WERI-Rb-1 (cell line): ENCODE results near the gene RNF208.
"Not testable (repeated sequence)": the region's sequence is repeated elsewhere in the genome, so short reads cannot be mapped to it uniquely, and the experiment has no call there.

ENCODE experiments used
- DNase-seq: peaks from one replicate; pipeline ENCODE4 v3.0.0-alpha.2; 2020
- H3K27ac ChIP-seq: fragments of 250-450 bp; sonication (Bioruptor Pico); 2 replicates; pipeline ENCODE4 v1.5.1; 2020; ENCODE audit warnings: mild to moderate bottlenecking, moderate library complexity
- H3K27me3 ChIP-seq: fragments of 250-450 bp; sonication (Bioruptor Pico); 2 replicates; pipeline ENCODE4 v1.5.1; 2021; ENCODE audit warnings: mild to moderate bottlenecking, low read depth, moderate library complexity; ENCODE audit not compliant: insufficient read depth, severe bottlenecking
- H3K36me3 ChIP-seq: fragments of 250-450 bp; sonication (Bioruptor Pico); 2 replicates; pipeline ENCODE4 v1.5.1; 2020; ENCODE audit warnings: mild to moderate bottlenecking, moderate library complexity
- H3K4me3 ChIP-seq: 2 replicates; pipeline ENCODE4 v1.5.1; 2011; ENCODE audit warnings: low read depth, mild to moderate bottlenecking, control low read depth, low read length
- H3K9me3 ChIP-seq: fragments of 250-450 bp; sonication (Bioruptor Pico); 2 replicates; pipeline ENCODE4 v1.5.1; 2021; ENCODE audit warnings: mild to moderate bottlenecking, moderate library complexity; ENCODE audit not compliant: severe bottlenecking
- TF ChIP-seq, protein P1 (sequence below): IDR thresholded peaks from 2 replicates; pipeline ENCODE4 v1.5.1; 2011; ENCODE audit warnings: low read depth, mild to moderate bottlenecking, control low read depth, inconsistent platforms, low read length

The RNF208 gene

GRCh38 chr9:137240318-137240840 is 18.3 kb upstream of the RNF208 start:
- Histone ChIP-seq H3K9me3 (no peaks in the 10 kb centered on the region), H3K27me3 (no peaks in the 10 kb centered on the region), H3K36me3 (peaks cover 23% of the 10 kb centered on the region), H3K4me3 (peak overlapping the region; percentile 63), H3K27ac (peak overlapping the region; percentile 95)
- no peak for DNase-seq
- TF ChIP-seq, protein P1, sequence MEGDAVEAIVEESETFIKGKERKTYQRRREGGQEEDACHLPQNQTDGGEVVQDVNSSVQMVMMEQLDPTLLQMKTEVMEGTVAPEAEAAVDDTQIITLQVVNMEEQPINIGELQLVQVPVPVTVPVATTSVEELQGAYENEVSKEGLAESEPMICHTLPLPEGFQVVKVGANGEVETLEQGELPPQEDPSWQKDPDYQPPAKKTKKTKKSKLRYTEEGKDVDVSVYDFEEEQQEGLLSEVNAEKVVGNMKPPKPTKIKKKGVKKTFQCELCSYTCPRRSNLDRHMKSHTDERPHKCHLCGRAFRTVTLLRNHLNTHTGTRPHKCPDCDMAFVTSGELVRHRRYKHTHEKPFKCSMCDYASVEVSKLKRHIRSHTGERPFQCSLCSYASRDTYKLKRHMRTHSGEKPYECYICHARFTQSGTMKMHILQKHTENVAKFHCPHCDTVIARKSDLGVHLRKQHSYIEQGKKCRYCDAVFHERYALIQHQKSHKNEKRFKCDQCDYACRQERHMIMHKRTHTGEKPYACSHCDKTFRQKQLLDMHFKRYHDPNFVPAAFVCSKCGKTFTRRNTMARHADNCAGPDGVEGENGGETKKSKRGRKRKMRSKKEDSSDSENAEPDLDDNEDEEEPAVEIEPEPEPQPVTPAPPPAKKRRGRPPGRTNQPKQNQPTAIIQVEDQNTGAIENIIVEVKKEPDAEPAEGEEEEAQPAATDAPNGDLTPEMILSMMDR, result 0 out of 2 replicates have a peak, but pooled peaks have one; percentile 13

DNA sequence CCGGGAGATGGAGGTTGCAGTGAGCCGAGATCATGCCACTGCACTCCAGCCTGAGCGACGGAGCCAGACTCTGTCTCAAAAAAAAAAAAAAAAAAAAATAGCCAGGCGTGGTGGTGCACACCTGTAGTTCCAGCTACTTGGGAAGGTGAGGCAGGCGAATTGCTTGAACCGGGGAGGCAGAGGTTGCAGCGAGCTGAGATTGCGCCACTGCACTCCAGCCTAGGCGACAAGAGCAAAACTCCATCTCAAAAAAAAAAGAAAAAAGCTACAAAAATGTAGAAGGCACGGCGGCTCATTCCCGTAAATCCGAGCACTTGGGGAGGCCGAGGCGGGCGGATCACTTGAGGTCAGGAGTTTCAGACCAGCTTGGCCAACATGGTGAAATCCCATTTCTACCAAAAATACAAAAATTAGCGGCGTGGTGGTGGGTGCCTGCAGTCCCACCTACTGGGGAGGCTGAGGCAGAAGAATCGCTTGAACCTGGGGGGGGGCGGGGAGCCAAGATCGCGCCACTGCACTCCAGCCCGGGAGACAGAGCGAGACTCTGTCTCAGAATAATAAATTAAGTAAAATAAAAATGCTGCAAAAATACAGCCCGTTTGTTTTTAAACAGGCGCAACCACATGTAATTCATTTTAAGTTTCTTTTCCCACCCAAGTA is 17.6 kb upstream of the RNF208 start:
- DNase-seq, result not testable (repeated sequence)
- peak overlapping the region; percentile 63 for H3K4me3 ChIP-seq

DNA sequence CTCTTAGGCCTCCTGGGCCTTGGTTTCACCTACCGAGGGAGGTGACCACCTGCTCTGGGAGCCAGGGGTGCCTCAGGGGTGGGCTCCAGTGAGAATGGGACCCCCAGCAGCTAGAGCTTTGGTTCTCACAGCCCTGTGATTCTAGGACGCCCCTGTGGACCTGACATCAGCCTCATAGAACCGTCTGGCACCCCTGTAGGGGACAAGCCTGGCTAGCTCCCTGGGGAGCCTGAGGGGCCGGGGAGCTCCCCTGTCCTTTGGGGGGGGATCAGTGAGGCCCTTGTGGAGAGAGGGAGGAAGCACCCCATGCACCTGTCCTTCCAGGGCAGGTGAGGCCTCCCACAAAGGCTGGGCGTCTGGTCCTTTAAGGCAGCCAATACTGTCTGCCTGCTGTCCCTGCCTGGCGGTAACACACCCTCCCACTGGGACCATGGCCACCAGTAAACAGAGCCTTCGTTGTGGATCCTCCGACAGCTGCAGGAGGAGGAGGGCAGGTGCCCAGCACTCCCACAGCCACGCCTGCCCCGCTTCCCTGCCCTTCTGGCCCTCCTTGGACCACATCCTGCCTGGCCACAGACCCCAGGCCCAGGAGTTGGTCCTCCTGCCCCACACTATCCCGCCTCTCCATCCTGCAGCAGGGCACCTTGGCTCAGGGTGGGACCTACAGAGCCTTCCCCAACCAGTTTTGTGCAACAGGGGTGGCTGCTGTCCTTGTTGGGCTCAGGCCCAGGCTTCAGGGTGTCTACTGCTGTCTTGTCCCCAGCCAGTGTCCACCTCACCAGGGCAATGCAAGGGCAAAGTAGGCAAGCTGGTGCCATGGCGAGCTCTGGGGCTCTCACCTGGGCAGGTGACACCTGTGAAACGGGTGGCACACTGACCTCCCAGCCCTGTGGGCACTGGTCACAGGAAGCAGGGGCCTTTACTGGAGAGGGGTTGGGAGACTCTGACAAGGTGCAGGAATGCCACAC is 16.0 kb upstream of the RNF208 start:
- no peak for DNase-seq
- H3K9me3 ChIP-seq, result no peaks in the 10 kb centered on the region
- peaks cover 15% of the 10 kb centered on the region for H3K36me3 ChIP-seq
- H3K27ac ChIP-seq, result no peak overlapping the region
- no peak overlapping the region for H3K4me3 ChIP-seq
- no peaks in the 10 kb centered on the region for H3K27me3 ChIP-seq
- TF ChIP-seq, protein P1, result no peak

More for the DNA sequence above, 17.6 kb upstream of the RNF208 start:
- Histone ChIP-seq H3K36me3 (peaks cover 23% of the 10 kb centered on the region), H3K27ac (peak overlapping the region; percentile 95)
- H3K27me3 ChIP-seq, H3K9me3 ChIP-seq: not testable (repeated sequence)

DNA sequence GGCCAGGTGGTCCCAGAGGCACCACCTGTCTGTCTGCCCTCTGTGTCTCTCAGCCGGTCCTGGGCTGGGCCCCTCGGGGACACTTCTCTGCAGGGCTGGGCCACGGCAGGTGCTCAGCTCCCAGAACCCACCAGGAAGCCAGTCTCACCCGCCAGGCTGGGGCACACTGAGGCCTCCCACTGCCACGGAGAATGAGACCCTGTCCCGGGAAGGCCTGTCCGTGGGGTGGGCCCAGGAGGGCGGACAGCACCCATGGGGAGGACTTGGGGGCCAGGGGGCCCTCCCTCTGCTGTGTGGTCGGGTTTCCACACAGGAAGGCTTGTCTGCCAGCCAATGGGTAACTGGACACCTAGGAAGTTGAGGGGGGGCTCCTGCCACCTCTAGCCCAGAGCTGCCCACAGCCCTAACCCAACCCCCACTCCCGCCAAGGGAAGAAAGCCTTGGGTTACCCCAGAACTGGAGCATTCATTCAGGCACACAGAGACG is 14.9 kb upstream of the RNF208 start:
- TF ChIP-seq, protein P1, result no peak
- no peaks in the 10 kb centered on the region for H3K27me3 ChIP-seq
- H3K4me3 ChIP-seq, result no peak overlapping the region
- peaks cover 4% of the 10 kb centered on the region for H3K36me3 ChIP-seq
- DNase-seq, result no peak
- peak overlapping the region; percentile 56 for H3K27ac ChIP-seq
- no peaks in the 10 kb centered on the region for H3K9me3 ChIP-seq

GRCh38 chr9:137236238-137236935 is 14.3 kb upstream of the RNF208 start:
- TF ChIP-seq, protein P1, result peak; percentile 76
- peak; percentile 83 for DNase-seq
- Histone ChIP-seq H3K9me3 (no peaks in the 10 kb centered on the region), H3K36me3 (no peaks in the 10 kb centered on the region), H3K4me3 (peak overlapping the region; percentile 32), H3K27me3 (no peaks in the 10 kb centered on the region), H3K27ac (peak overlapping the region; percentile 56)
